Measurements from ENCODE around the gene TFEB.

The TFEB gene

GRCh38 chr6:41704656-41705310, 30.6 kb downstream of the TFEB start:
- DNase-seq: no peak

GRCh38 chr6:41704028-41704427, 31.4 kb downstream of the TFEB start:
- DNase-seq: no peak

GRCh38 chr6:41702771-41703494, 32.5 kb downstream of the TFEB start:
- no peak for DNase-seq

- DNase-seq: no peak
Observed at GRCh38 chr6:41702089-41702745, 33.2 kb downstream of the TFEB start.

- DNase-seq: no peak
Observed at GRCh38 chr6:41700463-41701347, 34.7 kb downstream of the TFEB start.

GRCh38 chr6:41699063-41699462, 36.3 kb downstream of the TFEB start:
- DNase-seq: no peak

GRCh38 chr6:41697861-41698781, 37.3 kb downstream of the TFEB start:
- no peak for DNase-seq

GRCh38 chr6:41696788-41697187, 38.6 kb downstream of the TFEB start:
- no peak for DNase-seq

- no peak for DNase-seq
Observed at GRCh38 chr6:41695825-41696224, 39.6 kb downstream of the TFEB start.

GRCh38 chr6:41694815-41695526, 40.4 kb downstream of the TFEB start:
- no peak for DNase-seq

- DNase-seq: no peak
Observed at GRCh38 chr6:41693281-41694240, 41.8 kb downstream of the TFEB start.

- no peak for DNase-seq
Observed at GRCh38 chr6:41692730-41693129, 42.7 kb downstream of the TFEB start.

GRCh38 chr6:41692080-41692675, 43.2 kb downstream of the TFEB start:
- no peak for DNase-seq

- DNase-seq: no peak
Observed at GRCh38 chr6:41691426-41692079, 43.9 kb downstream of the TFEB start.

GRCh38 chr6:41690541-41691330, 44.7 kb downstream of the TFEB start:
- no peak for DNase-seq

- DNase-seq: no peak
Observed at GRCh38 chr6:41689171-41690008, 46.0 kb downstream of the TFEB start.

GRCh38 chr6:41688256-41688965, 47.0 kb downstream of the TFEB start:
- no peak for DNase-seq
